HEK293 (cell line): ENCODE measurements around the gene C20orf173.

Experiments
- CTCF ChIP-seq: fragments of 450-650 bp; formaldehyde crosslinking; IDR thresholded peaks from 2 replicates; pipeline ENCODE4 v1.5.1; 2016; ENCODE audit warnings: missing biosample characterization, missing genetic modification characterization
- GLIS1 ChIP-seq: fragments of 450-650 bp; formaldehyde crosslinking; IDR thresholded peaks from 2 replicates; pipeline ENCODE4 v1.5.1; 2016; ENCODE audit warnings: missing biosample characterization, missing genetic modification characterization
- HOXD13 ChIP-seq: sonication (generic); formaldehyde crosslinking; IDR thresholded peaks from 2 replicates; pipeline ENCODE4 v1.8.0; 2022; ENCODE audit warnings: missing genetic modification reagents, borderline replicate concordance
- PBX3 ChIP-seq: sonication (generic); formaldehyde crosslinking; IDR thresholded peaks from 2 replicates; pipeline ENCODE4 v1.8.1; 2022; ENCODE audit warnings: mild to moderate bottlenecking, moderate library complexity, missing genetic modification reagents
- REPIN1 ChIP-seq: fragments of 450-650 bp; formaldehyde crosslinking; IDR thresholded peaks from 2 replicates; pipeline ENCODE4 v1.5.1; 2017; ENCODE audit warnings: missing biosample characterization, missing genetic modification characterization, low read depth
- ZBTB1 ChIP-seq: fragments of 450-650 bp; formaldehyde crosslinking; IDR thresholded peaks from 2 replicates; pipeline ENCODE4 v1.5.1; 2016; ENCODE audit warnings: missing biosample characterization, missing genetic modification characterization
- ZNF121 ChIP-seq: fragments of 450-650 bp; formaldehyde crosslinking; IDR thresholded peaks from 2 replicates; pipeline ENCODE4 v1.5.1; 2016; ENCODE audit warnings: missing biosample characterization, missing genetic modification characterization
- ZNF133 ChIP-seq: fragments of 450-650 bp; formaldehyde crosslinking; IDR thresholded peaks from 2 replicates; pipeline ENCODE4 v1.5.1; 2016; ENCODE audit warnings: missing biosample characterization, missing genetic modification characterization
- ZNF302 ChIP-seq: fragments of 450-650 bp; formaldehyde crosslinking; IDR thresholded peaks from 2 replicates; pipeline ENCODE4 v1.5.1; 2016; ENCODE audit warnings: missing biosample characterization, missing genetic modification characterization, low read depth
- ZNF621 ChIP-seq: fragments of 450-650 bp; formaldehyde crosslinking; IDR thresholded peaks from 2 replicates; pipeline ENCODE4 v1.5.1; 2017; ENCODE audit warnings: missing biosample characterization, missing genetic modification characterization
- ZNF670 ChIP-seq: fragments of 450-650 bp; formaldehyde crosslinking; IDR thresholded peaks from 2 replicates; pipeline ENCODE4 v1.5.1; 2016; ENCODE audit warnings: missing biosample characterization, missing genetic modification characterization, low read depth
- ZNF843 ChIP-seq: fragments of 450-650 bp; formaldehyde crosslinking; IDR thresholded peaks from 2 replicates; pipeline ENCODE4 v1.5.1; 2016; ENCODE audit warnings: missing biosample characterization, missing genetic modification characterization
- ZSCAN16 ChIP-seq: fragments of 450-650 bp; formaldehyde crosslinking; IDR thresholded peaks from 2 replicates; pipeline ENCODE4 v1.5.1; 2016; ENCODE audit warnings: missing biosample characterization, missing genetic modification characterization
- ZSCAN30 ChIP-seq: fragments of 450-650 bp; IDR thresholded peaks from 2 replicates; pipeline ENCODE4 v1.5.1; 2018; ENCODE audit warnings: missing biosample characterization, mild to moderate bottlenecking, missing genetic modification characterization, moderate library complexity

- TF ChIP-seq CTCF (tag by site-specific recombination) (no peak), REPIN1 (no peak), ZBTB1 (no peak), ZNF133 (tag by site-specific recombination) (no peak), ZNF121 (tag by site-specific recombination) (no peak), GLIS1 (tag by site-specific recombination) (no peak), ZNF843 (tag by site-specific recombination) (no peak), ZNF621 (no peak), PBX3 (CRISPR knock-in tag) (no peak), ZSCAN30 (no peak), ZNF302 (tag by site-specific recombination) (no peak), ZSCAN16 (no peak), HOXD13 (CRISPR knock-in tag) (no peak), ZNF670 (tag by site-specific recombination) (no peak)
These were observed 30.2 kb downstream of the C20orf173 start for GRCh38 chr20:35499271-35499670.
